ENCODE measurements around the gene GCHFR. TPM values are rescaled to one million over a fixed set of nuclear protein-coding genes. Genes with fewer than 3 reads are reported as not detected.

GCHFR gene
- total and polyA plus RNA-seq, 5 donors: 6.1 to 14.9 (median 8.1) TPM

GRCh38 chr15:40796512-40796911, 32.6 kb downstream of the GCHFR start:
- 91% methylated on average over 5 of the region's 5 CpGs for WGBS
- H3K27ac ChIP-seq (ENCODE audit: low read length): no peak overlapping the region
- H3K27me3 ChIP-seq (ENCODE audit: control insufficient read depth, insufficient read depth): no peaks in the 10 kb centered on the region
- DNase-seq (no peak), ATAC-seq (no peak)
- no peak overlapping the region for H3K4me3 ChIP-seq (ENCODE audit: low read length)
- intact Hi-C loops (cut with DNase I): no loop called here
- H3K9me3 ChIP-seq (ENCODE audit: control insufficient read depth, low read length): no peaks in the 10 kb centered on the region
- H3K4me1 ChIP-seq (ENCODE audit: control insufficient read depth, insufficient read depth, low read length): no peaks in the 10 kb centered on the region

- 91% methylated on average over 3 of the region's 3 CpGs for WGBS
- no peak for ATAC-seq
- intact Hi-C loops (cut with DNase I): no loop called here
Observed at GRCh38 chr15:40799523-40799922, 35.7 kb downstream of the GCHFR start.

GRCh38 chr15:40803076-40803475, 39.2 kb downstream of the GCHFR start:
- Histone ChIP-seq H3K4me3 (ENCODE audit: low read length) (no peak overlapping the region), H3K27me3 (ENCODE audit: control insufficient read depth, insufficient read depth) (no peaks in the 10 kb centered on the region), H3K4me1 (ENCODE audit: control insufficient read depth, insufficient read depth, low read length) (peaks cover 5% of the 10 kb centered on the region), H3K9me3 (ENCODE audit: control insufficient read depth, low read length) (no peaks in the 10 kb centered on the region), H3K27ac (ENCODE audit: low read length) (no peak overlapping the region)
- WGBS: 98% methylated on average over 2 of the region's 2 CpGs
- intact Hi-C loops (cut with DNase I): no loop called here
- ATAC-seq (no peak), DNase-seq (no peak)

More at GRCh38 chr15:40799523-40799922, 35.7 kb downstream of the GCHFR start:
- Histone ChIP-seq H3K4me3 (ENCODE audit: low read length) (no peak overlapping the region), H3K27me3 (ENCODE audit: control insufficient read depth, insufficient read depth) (no peaks in the 10 kb centered on the region), H3K4me1 (ENCODE audit: control insufficient read depth, insufficient read depth, low read length) (peaks cover 2% of the 10 kb centered on the region), H3K27ac (ENCODE audit: low read length) (no peak overlapping the region), H3K9me3 (ENCODE audit: control insufficient read depth, low read length) (no peaks in the 10 kb centered on the region)
- DNase-seq: no peak

GRCh38 chr15:40803688-40804087, 39.8 kb downstream of the GCHFR start:
- DNase-seq: no peak
- WGBS: 79% methylated on average over 1 of the region's 1 CpG
- no peak for ATAC-seq
- Histone ChIP-seq H3K9me3 (ENCODE audit: control insufficient read depth, low read length) (no peaks in the 10 kb centered on the region), H3K27ac (ENCODE audit: low read length) (no peak overlapping the region), H3K27me3 (ENCODE audit: control insufficient read depth, insufficient read depth) (no peaks in the 10 kb centered on the region), H3K4me3 (ENCODE audit: low read length) (no peak overlapping the region), H3K4me1 (ENCODE audit: control insufficient read depth, insufficient read depth, low read length) (peaks cover 5% of the 10 kb centered on the region)
- intact Hi-C loops (cut with DNase I): no loop called here

- Histone ChIP-seq H3K27ac (ENCODE audit: low read length) (peak overlapping the region; percentile 69), H3K4me1 (ENCODE audit: control insufficient read depth, insufficient read depth, low read length) (peaks cover 5% of the 10 kb centered on the region), H3K27me3 (ENCODE audit: control insufficient read depth, insufficient read depth) (no peaks in the 10 kb centered on the region), H3K9me3 (ENCODE audit: control insufficient read depth, low read length) (no peaks in the 10 kb centered on the region), H3K4me3 (ENCODE audit: low read length) (peak overlapping the region; percentile 57)
- intact Hi-C loops (cut with DNase I): no loop called here
- no peak for ATAC-seq
- 2% methylated on average over 2 of the region's 2 CpGs for WGBS
- no peak for DNase-seq
Observed at GRCh38 chr15:40806672-40807027, 42.8 kb downstream of the GCHFR start.

GRCh38 chr15:40807028-40807887, 43.4 kb downstream of the GCHFR start, which contains the start of the genes DNAJC17 and ZFYVE19:
Gene DNAJC17 (minus strand): TSS chr15:40807473. CDS start chr15:40807446, 27 bp downstream.
Gene ZFYVE19 (plus strand): TSS chr15:40807089. CDS start chr15:40807590, 501 bp downstream.
- H3K27ac ChIP-seq (ENCODE audit: low read length): peak within 1 kb of the TSS; percentile 69
- H3K4me1 ChIP-seq (ENCODE audit: control insufficient read depth, insufficient read depth, low read length): peaks cover 3% of the 10 kb centered on the region
- DNase-seq (peak; percentile 98 to 99 (median 99)), ATAC-seq (peak; percentile 99)
- H3K27me3 ChIP-seq (ENCODE audit: control insufficient read depth, insufficient read depth): no peaks in the 10 kb centered on the region
- intact Hi-C loops (cut with DNase I): no loop called here
- H3K4me3 ChIP-seq (ENCODE audit: low read length): peak within 1 kb of the TSS; percentile 57
- under 1% methylated on average over 64 of the region's 64 CpGs for WGBS
- H3K9me3 ChIP-seq (ENCODE audit: control insufficient read depth, low read length): no peaks in the 10 kb centered on the region

- WGBS: 55% methylated on average over 19 of the region's 19 CpGs
- no peaks in the 10 kb centered on the region for H3K9me3 ChIP-seq (ENCODE audit: control insufficient read depth, low read length)
- peak overlapping the region; percentile 51 for H3K4me3 ChIP-seq (ENCODE audit: low read length)
- DNase-seq (peak in 1 of 3 donors; percentile 22), ATAC-seq (no peak)
- H3K27me3 ChIP-seq (ENCODE audit: control insufficient read depth, insufficient read depth): no peaks in the 10 kb centered on the region
- peak overlapping the region; percentile 8 for H3K27ac ChIP-seq (ENCODE audit: low read length)
- H3K4me1 ChIP-seq (ENCODE audit: control insufficient read depth, insufficient read depth, low read length): peaks cover 3% of the 10 kb centered on the region
- intact Hi-C loops (cut with DNase I): no loop called here
Observed at GRCh38 chr15:40807888-40808461, 44.1 kb downstream of the GCHFR start.

GRCh38 chr15:40808861-40809450, 45.1 kb downstream of the GCHFR start:
- 67% methylated on average over 8 of the region's 8 CpGs for WGBS
- ATAC-seq (no peak), DNase-seq (peak in 1 of 3 donors; percentile 57)
- intact Hi-C loops (cut with DNase I): no loop called here
- no peak overlapping the region for H3K4me3 ChIP-seq (ENCODE audit: low read length)
- no peaks in the 10 kb centered on the region for H3K27me3 ChIP-seq (ENCODE audit: control insufficient read depth, insufficient read depth)
- peaks cover 3% of the 10 kb centered on the region for H3K4me1 ChIP-seq (ENCODE audit: control insufficient read depth, insufficient read depth, low read length)
- no peak overlapping the region for H3K27ac ChIP-seq (ENCODE audit: low read length)
- no peaks in the 10 kb centered on the region for H3K9me3 ChIP-seq (ENCODE audit: control insufficient read depth, low read length)

GRCh38 chr15:40812721-40813425, 49.0 kb downstream of the GCHFR start:
- Histone ChIP-seq H3K27ac (ENCODE audit: low read length) (no peak overlapping the region), H3K27me3 (ENCODE audit: control insufficient read depth, insufficient read depth) (no peaks in the 10 kb centered on the region), H3K4me1 (ENCODE audit: control insufficient read depth, insufficient read depth, low read length) (peaks cover 4% of the 10 kb centered on the region), H3K4me3 (ENCODE audit: low read length) (no peak overlapping the region), H3K9me3 (ENCODE audit: control insufficient read depth, low read length) (no peaks in the 10 kb centered on the region)
- ATAC-seq (no peak), DNase-seq (no peak)
- intact Hi-C loops (cut with DNase I): no loop called here
- WGBS: 92% methylated on average over 12 of the region's 12 CpGs

- DNase-seq (peak; percentile 38 to 71 (median 55)), ATAC-seq (peak; percentile 41 to 59)
- no peak overlapping the region for H3K4me3 ChIP-seq (ENCODE audit: low read length)
- peaks cover 4% of the 10 kb centered on the region for H3K4me1 ChIP-seq (ENCODE audit: control insufficient read depth, insufficient read depth, low read length)
- H3K27me3 ChIP-seq (ENCODE audit: control insufficient read depth, insufficient read depth): no peaks in the 10 kb centered on the region
- H3K27ac ChIP-seq (ENCODE audit: low read length): no peak overlapping the region
- intact Hi-C loops (cut with DNase I): no loop called here
- H3K9me3 ChIP-seq (ENCODE audit: control insufficient read depth, low read length): no peaks in the 10 kb centered on the region
- 69% methylated on average over 4 of the region's 4 CpGs for WGBS
Observed at GRCh38 chr15:40815042-40815698, 51.3 kb downstream of the GCHFR start.
